ENCODE measurements around the gene CTSS.
"Not testable (repeated sequence)": the region's sequence is repeated elsewhere in the genome, so short reads cannot be mapped to it uniquely, and the experiment has no call there.

CTSS gene

DNA sequence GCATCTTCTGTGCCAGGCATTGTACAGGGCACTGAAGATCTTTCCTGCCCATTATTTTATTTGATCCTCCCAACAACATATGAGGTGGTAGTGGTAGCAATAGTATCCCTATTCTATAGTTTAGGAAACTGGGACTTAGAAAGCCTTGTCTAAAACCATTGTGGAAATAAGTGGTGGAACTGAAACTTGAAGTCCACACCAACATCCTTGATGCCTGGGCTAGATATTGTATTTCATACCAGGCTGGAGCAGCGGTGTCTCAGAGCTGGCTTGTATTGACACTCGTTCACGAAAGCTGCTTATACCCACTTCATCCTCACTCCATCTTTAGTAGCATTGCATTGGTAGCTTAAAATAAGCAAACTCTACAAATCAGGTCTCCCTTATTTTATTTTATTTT, 9.7 kb upstream of the CTSS start:
- no peak for DNase-seq (ENCODE audit: low spot score)

DNA sequence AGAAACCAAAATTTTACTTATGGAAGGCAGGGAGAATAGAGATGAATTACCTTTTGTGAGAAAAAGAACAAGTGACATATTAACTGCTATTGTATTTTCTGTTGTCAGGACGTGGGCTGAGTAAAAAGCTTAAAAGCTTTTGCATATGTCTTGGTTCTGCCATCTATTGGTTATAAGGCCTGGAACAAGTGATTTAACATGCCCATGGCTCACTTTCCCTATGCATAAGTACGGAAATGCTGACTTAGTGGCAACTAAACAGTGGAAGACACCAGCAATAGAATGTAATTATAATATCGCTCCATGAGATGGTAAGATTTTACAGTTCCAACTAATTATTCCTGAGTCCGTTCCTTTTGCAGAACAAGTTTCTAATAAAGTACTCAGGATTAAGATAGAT, 6.7 kb upstream of the CTSS start:
- DNase-seq (ENCODE audit: low spot score), result no peak

DNA sequence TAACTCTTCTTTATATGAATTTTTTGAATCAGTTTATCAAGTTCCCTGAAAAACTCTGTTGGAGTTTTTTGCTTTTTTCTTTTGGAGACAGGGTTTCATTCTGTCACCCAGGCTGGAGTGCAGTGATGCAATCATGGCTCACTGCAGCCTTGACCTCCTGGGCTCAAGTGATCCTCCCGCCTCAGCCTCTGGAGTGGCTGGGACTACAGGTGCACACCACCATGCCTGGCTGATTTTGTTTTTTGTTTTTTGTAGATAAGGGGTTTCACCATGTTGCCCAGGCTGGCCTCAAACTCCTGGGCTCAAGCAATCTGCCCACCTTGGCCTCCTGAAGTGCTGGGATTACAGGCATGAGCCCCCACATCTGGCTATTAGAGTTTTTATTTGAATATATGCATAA, 2.1 kb upstream of the CTSS start:
- not testable (repeated sequence) for DNase-seq (ENCODE audit: low spot score)

DNA sequence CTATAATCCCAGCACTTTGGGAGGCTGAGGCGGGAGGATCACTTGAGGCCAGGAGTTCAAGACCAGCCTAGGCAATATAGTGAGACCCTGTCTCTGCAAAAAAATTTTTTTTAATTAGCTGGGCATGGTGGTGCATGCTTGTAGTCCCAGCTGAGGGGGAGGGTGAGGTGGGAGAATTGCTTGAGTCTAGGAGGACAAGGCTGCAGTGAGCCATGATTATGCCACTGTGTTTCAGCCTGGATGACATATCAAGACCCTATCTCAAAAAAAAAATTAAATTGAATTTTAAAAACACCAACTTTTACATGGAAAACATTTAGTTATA, 361 bp upstream of the CTSS start:
- not testable (repeated sequence) for DNase-seq (ENCODE audit: low spot score)

DNA sequence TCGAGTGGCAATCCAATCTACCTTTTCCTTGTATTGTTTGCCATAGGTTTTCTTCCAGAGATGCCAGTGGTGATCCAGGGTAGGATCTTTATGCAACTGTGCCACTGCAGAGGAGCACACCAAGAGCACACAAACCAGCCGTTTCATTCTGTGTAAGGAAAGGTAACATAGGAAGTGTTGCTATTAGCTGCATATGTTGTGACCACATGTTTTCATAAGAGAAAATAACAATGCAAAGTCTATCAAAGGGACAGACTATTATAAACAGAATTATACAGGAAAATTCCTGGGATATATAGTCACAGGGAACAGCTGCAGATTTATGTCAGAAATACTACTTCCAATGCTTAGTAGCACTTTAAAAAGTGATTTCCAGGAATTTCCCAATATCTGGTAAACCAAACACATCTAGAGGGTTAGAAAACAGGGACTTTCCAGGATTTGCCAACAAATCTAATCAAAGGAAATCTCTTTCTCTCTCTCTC, 919 bp downstream of the CTSS start:
- DNase-seq (ENCODE audit: low spot score), result peak; percentile 20

DNA sequence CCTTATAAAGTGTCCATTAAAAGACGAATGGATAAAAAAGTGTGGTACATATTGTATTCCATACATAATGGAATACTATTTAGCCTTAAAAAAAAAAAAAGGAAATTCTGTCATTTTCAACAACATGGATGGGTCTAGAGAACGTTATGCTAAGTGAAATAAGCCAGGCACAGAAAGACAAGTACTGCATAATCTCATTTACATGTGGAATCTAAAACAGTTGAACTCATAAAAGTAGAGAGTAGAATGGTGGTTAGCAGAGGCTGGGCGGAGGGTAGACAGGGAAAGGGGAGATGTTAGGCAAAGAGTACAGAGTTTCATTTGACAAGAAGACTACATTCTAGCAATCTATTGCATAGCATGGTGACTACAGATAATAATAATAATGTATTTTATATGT, 2.6 kb downstream of the CTSS start:
- no peak for DNase-seq (ENCODE audit: low spot score)

DNA sequence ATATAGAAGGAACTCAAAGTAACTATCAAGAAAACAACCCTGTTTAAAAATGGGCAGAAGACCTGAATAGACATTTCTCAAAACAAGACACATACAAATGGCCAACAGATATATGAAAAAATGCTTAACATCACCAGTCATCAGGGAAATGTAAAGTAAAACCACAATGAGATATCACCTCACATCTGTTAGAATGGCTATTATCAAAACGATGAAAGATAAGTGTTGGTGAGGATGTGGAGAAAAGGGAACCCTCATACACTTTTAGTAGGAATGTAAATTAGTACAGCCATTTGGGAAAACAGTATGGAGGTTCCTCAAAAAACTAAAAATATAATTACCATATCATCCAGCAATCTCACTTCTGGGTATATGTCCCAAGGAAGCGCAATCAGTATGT, 3.0 kb downstream of the CTSS start:
- no peak for DNase-seq (ENCODE audit: low spot score)

DNA sequence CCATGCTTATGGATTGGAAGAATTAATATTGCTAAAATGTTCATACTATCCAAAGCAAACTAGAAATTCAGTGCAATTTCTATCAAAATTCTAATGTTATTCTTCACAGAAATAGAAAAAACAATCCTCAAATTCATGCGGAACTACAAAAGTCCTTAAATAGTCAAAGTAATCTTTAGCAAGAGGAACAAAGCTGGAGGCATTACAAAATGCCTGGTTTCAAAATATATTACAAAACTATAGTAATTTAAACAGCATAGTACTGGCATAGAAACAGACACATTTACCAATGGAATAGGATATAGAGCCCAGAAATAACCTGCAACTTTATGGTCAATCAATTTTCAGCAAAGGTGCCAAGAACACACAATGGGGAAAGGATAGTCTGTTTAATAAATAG, 3.8 kb downstream of the CTSS start:
- DNase-seq (ENCODE audit: low spot score), result no peak

DNA sequence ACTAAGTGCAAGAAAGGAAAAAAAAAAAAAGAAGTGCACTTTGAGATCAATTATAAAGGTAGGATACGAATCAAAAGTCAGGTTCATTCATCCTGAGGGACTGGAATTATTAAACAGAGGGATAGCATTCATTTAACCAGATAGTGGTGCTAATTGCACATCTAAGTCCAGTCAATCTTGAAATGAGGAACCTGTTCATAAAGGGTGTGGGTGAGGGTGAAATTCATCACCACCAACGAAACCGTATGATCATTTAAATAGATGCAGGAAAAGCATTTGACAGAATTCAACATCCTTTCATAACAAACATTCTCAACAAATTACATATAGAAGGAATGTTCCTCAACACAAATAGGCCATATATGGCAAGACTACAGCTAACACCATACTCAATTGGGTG, 5.6 kb downstream of the CTSS start:
- no peak for DNase-seq (ENCODE audit: low spot score)

DNA sequence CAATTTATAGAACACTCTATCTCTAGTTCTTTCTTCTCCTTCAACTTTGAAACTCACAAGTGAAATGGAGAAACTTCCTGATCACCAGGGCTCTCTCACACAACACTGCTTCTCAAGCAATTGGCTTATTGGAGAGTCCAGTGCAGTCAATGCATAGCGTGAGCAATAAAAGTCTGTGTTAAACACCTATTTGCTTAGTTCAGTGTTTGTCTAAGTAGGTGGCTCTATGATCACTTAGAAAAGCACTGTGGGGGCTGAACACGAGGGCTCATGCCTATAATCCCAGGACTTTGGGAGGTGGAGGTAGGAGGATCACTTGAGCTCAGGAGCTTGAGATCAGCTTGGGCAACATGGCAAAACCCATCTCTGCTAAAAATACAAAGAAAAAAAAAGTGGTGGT, 12.2 kb downstream of the CTSS start:
- DNase-seq (ENCODE audit: low spot score), result no peak

DNA sequence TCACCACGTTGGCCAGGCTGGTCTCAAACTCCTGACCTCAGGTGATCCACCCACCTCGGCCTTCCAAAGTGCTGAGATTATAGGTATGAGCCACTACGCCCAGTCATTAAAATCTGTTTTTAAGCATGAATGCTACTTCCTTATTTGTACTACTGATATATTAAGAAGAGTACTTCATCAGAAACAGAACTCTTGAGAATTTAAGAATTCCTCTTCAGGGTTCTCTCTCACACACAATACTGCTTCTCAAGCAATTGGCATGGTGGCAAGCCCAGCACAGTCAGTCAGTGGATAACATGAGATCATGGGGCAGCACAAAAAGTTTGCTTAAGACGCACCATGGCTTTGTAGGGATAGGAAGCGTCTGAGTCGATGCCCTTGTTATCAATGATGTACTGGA, 14.1 kb downstream of the CTSS start:
- no peak for DNase-seq (ENCODE audit: low spot score)

DNA sequence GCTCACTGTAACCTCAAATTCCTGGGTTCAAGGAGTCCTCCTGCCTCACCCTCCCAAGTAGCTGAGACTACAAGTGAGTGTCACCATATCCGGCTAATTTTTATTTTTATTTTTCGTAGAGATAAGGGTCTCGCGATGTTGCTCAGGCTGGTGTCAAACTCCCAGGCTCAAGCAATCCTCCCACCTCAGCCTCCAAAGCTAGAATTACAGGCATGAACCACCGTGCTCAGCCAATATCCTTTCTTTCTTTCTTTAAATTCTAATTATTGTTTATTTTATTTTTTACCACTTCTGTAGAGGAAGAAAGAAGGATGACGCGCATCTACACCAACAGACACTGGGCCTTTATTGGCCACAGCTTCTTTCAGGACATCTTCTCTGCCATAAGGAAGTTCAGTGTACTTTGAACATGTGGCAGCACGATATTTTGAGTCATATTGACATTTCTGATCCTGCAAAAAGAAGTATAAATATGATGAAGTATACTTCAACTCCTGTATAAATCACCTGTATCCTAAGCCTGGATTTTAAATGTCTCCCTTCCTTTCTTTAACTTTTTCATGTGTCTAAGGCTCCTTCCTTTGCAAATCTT, 15.8 kb downstream of the CTSS start:
- DNase-seq (ENCODE audit: low spot score), result no peak

DNA sequence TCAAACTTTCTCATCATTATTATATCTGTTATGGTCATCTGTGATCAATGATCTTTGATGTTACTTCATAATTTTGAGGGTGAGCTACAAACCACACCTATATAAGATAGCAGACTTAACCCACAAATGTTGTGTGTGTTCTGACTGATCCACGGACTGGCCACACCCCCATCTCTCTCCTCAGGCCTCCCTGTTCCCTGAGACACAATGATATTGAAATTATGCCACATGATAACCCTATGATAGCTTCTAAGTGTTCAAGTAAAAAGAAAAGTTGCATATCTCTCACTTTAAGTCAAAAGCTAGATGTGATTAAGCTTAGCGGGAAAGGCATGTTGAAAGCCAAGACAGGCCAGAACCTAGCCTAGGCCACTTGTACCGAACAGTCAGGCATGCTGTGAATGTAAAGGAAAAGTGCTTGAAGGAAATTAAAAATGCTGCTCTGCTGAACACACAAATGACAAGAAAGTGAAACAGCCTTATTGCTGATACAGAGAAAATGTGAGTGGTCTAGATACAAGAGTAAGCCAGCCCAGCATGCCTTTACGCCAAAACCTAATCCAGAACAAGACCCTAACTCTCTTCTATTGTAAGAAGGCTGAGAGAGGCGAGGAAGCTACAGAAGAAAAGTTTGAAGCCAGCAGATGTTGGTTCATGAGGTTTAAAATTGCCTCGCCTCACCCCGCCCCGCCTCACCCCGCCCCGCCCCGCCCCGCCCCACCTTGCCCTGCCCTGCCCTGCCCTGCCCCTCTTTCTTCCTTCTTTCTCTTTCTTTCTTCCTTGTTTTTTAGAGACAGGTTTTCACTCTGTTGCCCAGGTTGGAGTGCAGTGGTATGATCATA, 16.5 kb downstream of the CTSS start:
- DNase-seq (ENCODE audit: low spot score), result no peak

DNA sequence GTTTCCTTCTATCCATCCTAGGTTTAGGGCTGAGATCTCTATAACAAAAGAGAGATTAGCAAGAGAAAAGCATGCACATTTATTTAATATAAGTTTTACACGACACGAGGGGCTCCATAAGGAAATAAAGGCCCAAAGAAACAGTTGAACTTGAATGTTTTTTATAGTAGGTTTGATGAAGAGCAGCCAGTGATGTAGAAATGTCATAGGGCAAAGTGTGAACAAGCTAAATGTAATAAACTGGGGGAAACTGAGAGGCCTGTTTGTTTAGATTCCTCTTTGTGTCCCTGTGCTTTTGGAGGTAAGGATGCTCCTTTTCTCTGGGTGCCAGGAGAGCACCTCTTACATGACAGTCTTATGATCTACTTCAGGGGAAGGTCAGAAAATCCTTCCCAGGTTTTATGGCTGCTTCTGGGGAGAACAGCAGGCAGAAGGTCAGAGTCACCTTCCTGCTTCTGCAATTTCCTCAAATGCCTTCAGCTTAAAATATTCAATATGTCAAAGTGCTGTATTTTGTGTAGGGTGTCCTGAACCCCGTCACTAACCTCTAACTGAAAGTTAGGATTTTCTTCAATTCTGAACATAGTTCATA, 35.4 kb downstream of the CTSS start:
- DNase-seq (ENCODE audit: low spot score), result no peak

DNA sequence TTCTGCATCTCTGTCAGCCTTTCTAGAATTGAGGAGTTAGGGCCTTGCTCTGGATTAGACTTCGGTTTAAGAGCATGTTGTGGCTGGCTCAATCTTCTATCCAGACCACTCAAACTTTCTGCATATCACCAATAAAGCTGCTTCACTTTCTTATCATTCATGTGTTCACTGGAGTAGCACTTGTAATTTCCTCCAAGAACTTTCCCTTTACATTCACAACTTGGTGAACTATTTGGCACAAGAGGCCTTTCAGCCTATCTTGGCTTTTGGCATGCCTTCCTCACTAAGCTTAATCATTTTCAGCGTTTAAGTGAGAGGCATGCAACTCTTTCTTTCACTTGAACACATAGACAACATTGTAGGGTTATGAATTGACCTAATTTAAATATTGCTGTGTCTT, 41.2 kb downstream of the CTSS start:
- DNase-seq (ENCODE audit: low spot score), result no peak

DNA sequence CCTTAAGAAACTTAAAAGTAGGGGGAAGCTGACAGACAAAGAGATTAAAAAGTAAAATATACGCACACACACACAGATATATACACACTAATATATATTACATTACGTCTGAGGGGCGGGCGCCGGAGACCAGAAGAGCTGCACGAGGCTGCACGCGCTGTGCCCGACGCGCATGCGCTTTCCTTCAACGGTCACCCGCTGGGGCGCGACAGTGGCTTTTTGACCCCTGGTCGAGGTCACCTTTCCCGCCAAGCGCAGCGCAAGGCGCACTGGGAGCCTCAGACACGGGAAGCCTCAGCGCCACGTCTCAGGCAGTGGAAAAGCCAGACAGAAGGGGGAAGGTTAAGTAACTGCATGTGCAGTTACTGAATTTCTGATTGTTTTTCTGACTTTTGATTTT, 44.9 kb downstream of the CTSS start, which contains the start of gene HORMAD1:
Gene HORMAD1 (minus strand): TSS at position 193 of the 400 bp plus-strand sequence. CDS start 1,390 bp downstream, outside the sequence.
- no peak for DNase-seq (ENCODE audit: low spot score)

DNA sequence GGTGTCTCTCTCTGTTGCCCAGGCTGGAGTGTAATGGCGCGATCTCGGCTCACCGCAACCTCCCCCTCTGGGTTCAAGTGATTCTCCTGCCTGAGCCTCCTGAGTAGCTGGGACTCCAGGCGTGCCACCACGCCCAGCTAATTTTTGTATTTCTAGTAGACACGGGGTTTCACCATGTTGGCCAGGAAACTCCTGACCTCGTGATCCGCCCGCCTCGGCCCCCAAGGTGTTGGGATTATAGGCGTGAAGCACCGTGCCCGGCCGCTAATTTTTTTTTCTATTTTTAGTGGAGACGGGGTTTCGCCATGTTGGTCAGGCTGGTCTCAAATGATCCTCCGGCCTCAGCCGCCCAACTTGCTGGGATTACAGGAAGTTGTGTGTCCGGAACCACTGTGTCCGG, 45.5 kb downstream of the CTSS start:
- DNase-seq (ENCODE audit: low spot score), result no peak

DNA sequence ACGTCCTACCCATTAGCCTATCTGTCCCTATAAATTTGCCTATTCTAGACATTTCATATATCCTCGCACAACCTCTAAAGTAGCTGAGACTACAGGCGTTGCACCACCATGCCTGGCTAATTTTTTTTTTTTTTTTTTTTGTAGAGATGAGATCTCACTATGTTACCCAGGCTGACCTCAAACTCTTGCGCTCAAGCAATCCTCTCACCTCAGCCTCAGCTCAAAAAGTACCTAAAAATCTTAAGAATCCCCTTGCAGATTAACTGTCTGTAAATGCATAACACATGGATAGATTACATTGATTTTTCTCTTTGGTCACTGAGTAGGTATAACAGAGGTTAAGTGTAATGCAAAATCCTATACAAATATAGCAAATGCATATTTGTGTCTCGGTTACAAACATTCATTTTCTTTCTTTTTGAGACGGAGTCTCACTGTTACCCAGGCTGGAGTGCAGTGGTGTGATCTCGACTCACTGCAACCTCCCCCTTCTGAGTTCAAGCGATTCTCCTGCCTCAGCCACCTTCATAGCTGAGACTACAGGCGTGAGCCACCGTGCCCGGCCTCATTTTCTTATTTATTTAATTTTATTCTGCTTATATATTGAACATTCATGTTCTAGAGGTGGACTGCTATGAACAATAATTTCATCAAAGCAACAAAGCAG, 47.2 kb downstream of the CTSS start:
- no peak for DNase-seq (ENCODE audit: low spot score)

DNA sequence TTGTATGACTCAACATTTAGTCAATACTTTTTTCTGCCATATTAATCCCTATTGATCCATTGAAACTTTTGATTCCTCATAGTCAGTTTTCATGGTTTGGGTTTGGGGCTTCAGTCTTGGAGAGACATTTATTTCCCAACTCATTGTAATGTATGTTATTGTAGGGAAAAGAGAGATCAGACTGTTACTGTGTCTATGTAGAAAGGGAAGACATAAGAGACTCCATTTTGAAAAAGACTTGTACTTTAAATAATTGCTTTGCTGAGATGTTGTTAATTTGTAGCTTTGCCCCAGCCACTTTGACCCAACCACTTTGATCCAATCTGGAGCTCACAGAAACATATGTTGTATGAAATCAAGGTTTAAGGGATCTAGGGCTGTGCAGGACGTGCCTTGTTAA, 56.5 kb downstream of the CTSS start:
- DNase-seq (ENCODE audit: low spot score), result not testable (repeated sequence)

DNA sequence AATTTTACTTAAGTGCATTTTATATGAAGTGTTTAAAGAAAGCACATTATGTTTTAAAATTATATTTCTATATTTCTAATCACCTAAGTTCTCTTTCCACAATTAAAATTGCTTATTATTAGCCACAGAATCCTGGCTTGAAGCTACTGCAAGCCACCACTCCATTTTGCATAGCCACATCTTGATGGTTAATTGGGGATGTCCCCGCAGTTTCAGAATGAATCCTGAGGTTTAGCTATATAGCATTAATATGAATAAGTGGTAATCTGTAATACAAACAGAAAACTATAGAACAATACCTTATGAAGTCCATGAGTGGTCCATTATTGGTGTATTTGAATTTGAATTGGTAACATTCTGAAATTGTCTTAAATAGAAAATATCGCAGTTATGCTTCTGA, 57.0 kb downstream of the CTSS start:
- no peak for DNase-seq (ENCODE audit: low spot score)

DNA sequence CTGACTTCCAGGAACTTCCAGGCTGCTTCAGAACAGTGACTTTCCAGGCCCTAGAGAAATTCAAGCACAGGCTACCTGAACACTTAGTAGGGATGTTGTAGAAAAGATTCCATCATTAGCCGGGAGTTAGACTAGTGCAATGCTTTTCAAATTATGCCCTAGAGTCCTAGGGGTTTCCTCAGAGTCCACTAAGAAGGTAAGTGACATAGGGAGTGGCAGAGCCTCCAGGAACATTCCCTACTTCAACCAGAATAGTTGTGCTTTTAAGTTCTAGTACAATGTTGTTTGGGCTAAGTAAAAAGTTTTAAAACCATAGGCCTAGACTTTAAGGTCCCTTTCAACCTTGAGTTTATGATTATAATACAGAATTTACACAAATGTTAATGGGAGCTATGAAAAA, 59.5 kb downstream of the CTSS start:
- DNase-seq (ENCODE audit: low spot score), result no peak

DNA sequence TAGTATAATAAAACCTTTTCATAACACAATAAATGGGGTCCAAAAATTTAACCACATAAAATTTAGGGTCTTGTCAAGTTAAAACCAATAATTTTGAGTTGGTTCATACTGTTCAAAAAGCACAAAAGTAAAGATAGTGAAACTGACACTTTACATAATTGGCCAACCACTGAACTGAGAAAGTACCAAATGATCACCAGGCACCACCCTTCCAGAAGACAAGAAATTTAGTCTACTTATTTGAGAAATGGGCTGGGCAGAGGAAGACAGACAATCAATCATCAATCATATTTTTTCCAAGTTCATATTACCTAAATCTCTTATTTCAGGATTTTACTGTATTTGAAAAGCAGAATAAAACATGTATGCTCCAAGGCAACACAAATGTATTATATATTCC, 62.2 kb downstream of the CTSS start:
- DNase-seq (ENCODE audit: low spot score), result no peak

All from CD4-positive, alpha-beta T cell treated with Interleukin-2 at 100 ng/mL for 4 hours (primary cell).